IPS-18c (cell line): Measurements from ENCODE around the gene HNRNPH2.
A peak's percentile ranks its signal among the peaks of the same experiment; 100 is the strongest.

Source experiments
- H3K4me3 ChIP-seq: 2 replicates; pipeline ENCODE4 v1.7.0; 2013; ENCODE audit warnings: low read depth, mild to moderate bottlenecking, low read length, moderate library complexity; ENCODE audit not compliant: insufficient read depth
- H3K9me3 ChIP-seq: one replicate; pipeline ENCODE4 v1.6.1; 2013; ENCODE audit warnings: mild to moderate bottlenecking, low read length, moderate library complexity; ENCODE audit not compliant: control insufficient read depth, insufficient read depth

Gene HNRNPH2

GRCh38 chrX:101391831-101392230 lies 16.2 kb upstream of the HNRNPH2 start:
- peaks cover 2% of the 10 kb centered on the region for H3K9me3 ChIP-seq
- peak overlapping the region; percentile 83 for H3K4me3 ChIP-seq

- no peak overlapping the region for H3K4me3 ChIP-seq
- peaks cover 2% of the 10 kb centered on the region for H3K9me3 ChIP-seq
Measured at GRCh38 chrX:101393530-101394305, 14.3 kb upstream of the HNRNPH2 start.

GRCh38 chrX:101394372-101394771 lies 13.7 kb upstream of the HNRNPH2 start:
- Histone ChIP-seq H3K4me3 (no peak overlapping the region), H3K9me3 (peaks cover 2% of the 10 kb centered on the region)

- Histone ChIP-seq H3K4me3 (no peak overlapping the region), H3K9me3 (peaks cover 2% of the 10 kb centered on the region)
Measured at GRCh38 chrX:101395789-101396188, 12.2 kb upstream of the HNRNPH2 start.

- H3K4me3 ChIP-seq, result no peak overlapping the region
- peaks cover 2% of the 10 kb centered on the region for H3K9me3 ChIP-seq
Measured at GRCh38 chrX:101397779-101398178, 10.2 kb upstream of the HNRNPH2 start.

GRCh38 chrX:101398694-101399093 lies 9.3 kb upstream of the HNRNPH2 start:
- H3K4me3 ChIP-seq, result no peak overlapping the region
- H3K9me3 ChIP-seq, result peaks cover 2% of the 10 kb centered on the region

- Histone ChIP-seq H3K4me3 (no peak overlapping the region), H3K9me3 (no peaks in the 10 kb centered on the region)
Measured at GRCh38 chrX:101399825-101400224, 8.2 kb upstream of the HNRNPH2 start.

GRCh38 chrX:101407167-101407747 lies 765 bp upstream of the HNRNPH2 start:
- no peaks in the 10 kb centered on the region for H3K9me3 ChIP-seq
- peak overlapping the region; percentile 71 for H3K4me3 ChIP-seq

- Histone ChIP-seq H3K9me3 (no peaks in the 10 kb centered on the region), H3K4me3 (peak overlapping the region; percentile 72)
Measured at GRCh38 chrX:101408532-101408841, 465 bp downstream of the HNRNPH2 start.

- Histone ChIP-seq H3K4me3 (peak overlapping the region; percentile 72), H3K9me3 (no peaks in the 10 kb centered on the region)
Measured at GRCh38 chrX:101409043-101409442, 1.0 kb downstream of the HNRNPH2 start.

- Histone ChIP-seq H3K4me3 (no peak overlapping the region), H3K9me3 (no peaks in the 10 kb centered on the region)
Measured at GRCh38 chrX:101410461-101410860, 2.4 kb downstream of the HNRNPH2 start.

- no peaks in the 10 kb centered on the region for H3K9me3 ChIP-seq
- H3K4me3 ChIP-seq, result no peak overlapping the region
Measured at GRCh38 chrX:101411984-101412383, 4.0 kb downstream of the HNRNPH2 start.

GRCh38 chrX:101415180-101416145 lies 7.4 kb downstream of the HNRNPH2 start:
- no peaks in the 10 kb centered on the region for H3K9me3 ChIP-seq
- no peak overlapping the region for H3K4me3 ChIP-seq

GRCh38 chrX:101416691-101417090 lies 8.7 kb downstream of the HNRNPH2 start:
- H3K4me3 ChIP-seq, result no peak overlapping the region
- no peaks in the 10 kb centered on the region for H3K9me3 ChIP-seq

GRCh38 chrX:101417190-101417589 lies 9.2 kb downstream of the HNRNPH2 start:
- Histone ChIP-seq H3K9me3 (no peaks in the 10 kb centered on the region), H3K4me3 (no peak overlapping the region)

- Histone ChIP-seq H3K4me3 (peak overlapping the region; percentile 59), H3K9me3 (no peaks in the 10 kb centered on the region)
Measured at GRCh38 chrX:101417981-101418841, 10.2 kb downstream of the HNRNPH2 start.

GRCh38 chrX:101419489-101419888 lies 11.5 kb downstream of the HNRNPH2 start:
- no peak overlapping the region for H3K4me3 ChIP-seq
- no peaks in the 10 kb centered on the region for H3K9me3 ChIP-seq
